Tongue (tissue), 2 donors: ENCODE results near the gene PACS2. TPM values are rescaled to one million over a fixed set of nuclear protein-coding genes. Genes with fewer than 3 reads are reported as not detected.
A peak's percentile ranks its signal among the peaks of the same experiment; 100 is the strongest.
"Not testable (repeated sequence)": the region's sequence is repeated elsewhere in the genome, so short reads cannot be mapped to it uniquely, and the experiment has no call there.

ENCODE experiments used
- DNase-seq: peaks from one replicate; pipeline ENCODE4 v3.0.0-alpha.2; 2015
- total RNA-seq: library from RNA; depleted of rRNA; stranded (reverse); fragments of >200 nt; gene quantifications from one replicate; pipeline ENCODE4 v1.2.3, GENCODE V29; 2014

The PACS2 gene
- total RNA-seq, 1 donor from 2014 or later = 84.8 TPM

DNA sequence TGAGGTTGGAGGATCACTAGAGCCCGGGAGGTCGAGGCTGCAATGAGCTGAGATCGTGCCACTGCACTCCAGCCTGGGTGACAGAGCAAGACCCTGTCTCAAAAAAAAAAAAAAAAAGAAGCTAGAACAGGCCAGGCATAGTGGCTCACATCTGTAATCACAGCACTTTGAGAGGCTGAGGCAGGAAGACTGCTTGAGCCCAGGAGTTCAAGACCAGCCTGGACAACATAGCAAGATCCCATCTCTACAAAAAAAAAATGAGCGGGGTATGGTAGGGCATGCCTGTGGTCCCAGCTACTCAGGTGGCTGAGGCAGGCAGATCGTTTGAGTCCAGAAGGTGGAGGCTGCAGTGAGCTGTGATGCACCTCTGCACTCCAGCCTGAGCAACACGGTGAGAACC is 25.6 kb upstream of the PACS2 start:
- not testable (repeated sequence) for DNase-seq

DNA sequence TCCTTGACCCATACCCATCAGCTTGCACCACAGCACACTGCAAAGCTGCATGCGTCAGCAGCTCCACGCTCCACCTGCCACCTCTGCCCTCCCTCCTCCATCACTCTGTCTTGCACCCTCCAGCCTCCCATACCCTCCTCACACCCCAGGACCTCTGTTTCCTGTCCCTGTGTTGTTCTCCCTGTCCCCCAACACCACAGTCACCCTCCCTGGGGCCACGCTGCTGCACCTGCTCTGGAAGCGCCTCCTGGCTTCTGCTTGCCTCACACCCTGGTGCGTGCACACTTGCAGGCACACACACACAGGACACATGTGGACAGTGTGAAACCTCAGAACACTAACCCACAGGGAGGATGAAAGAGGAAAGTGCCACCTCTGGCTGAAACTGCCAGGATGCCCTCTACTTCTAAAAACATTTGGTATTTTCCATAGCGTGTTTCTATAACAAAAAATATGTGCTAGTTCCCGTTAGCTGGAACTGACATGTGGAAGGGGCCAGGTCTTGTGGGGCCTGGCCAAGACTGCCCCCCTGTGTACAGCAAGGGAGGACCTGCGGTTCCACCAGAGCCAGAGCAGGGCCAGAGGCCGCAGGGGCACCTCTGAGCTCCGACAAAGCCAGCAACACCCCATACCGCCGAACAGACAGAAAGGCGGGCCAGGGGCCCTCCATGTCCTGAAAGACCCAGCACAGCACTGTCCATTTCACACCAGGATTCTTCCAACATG is 23.8 kb upstream of the PACS2 start:
- DNase-seq = no peak

DNA sequence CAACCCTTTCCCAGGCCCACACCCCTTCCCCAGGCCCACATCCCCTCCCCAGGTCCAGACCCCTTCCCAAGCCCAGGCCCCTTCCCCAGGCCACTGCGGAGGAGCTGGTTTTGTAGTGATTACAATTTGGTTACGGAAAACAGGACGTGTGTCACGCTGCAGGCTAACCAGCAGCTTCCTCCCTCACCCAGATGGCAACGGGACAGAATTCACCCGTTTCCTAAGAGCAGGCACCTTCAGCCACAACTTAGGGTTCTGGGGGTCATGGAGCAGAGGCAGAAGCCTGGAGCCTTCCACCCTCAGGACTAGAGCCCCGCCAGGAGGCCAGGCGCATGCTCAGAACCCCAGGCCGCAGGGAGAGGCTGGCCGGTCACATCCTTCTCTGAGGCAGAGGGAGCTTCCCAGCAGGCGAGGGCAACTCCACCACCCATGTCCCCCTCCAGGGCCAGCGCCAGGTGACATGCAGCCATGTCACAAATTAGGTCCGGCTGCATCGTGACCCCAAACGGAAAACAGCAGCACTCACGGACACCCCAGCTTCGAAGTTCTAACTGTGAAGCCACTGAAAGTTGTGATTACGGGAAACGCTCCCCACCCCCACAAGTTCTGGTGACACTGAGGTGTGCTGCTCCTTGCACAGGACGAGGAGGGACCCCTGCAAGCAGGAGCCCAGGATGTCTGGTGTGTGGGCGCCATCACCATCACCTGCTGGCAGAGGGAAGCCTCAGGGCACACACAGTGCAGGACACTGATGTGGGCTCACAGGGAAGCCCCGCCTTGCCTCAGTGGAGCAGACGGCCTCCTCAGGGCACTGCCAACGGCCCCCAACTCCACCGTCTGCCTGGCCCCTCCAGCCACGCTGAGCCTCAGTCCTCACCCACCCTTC is 21.5 kb upstream of the PACS2 start:
- DNase-seq = no peak

DNA sequence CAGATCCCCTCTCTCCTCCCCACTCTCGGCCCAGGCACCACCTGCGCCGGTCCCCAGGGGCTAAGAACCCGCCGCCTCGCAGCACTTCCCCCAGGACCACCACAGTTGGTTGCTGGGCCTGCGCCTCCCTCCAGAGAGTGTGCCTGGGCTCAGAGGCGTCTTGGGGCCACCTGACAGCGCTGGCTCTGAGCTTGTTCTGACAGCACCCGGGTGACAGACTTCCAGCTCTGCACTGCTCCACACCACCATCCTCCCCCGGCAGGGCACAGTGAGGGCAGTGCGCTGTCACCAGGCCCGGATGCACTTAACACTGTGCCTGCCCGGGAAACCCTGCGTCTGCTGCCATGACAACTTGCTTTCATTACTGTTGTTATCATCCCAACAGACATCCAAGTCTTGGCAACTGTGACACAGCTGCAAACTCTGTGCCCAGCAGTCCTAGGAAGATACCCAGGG is 20.4 kb upstream of the PACS2 start:
- DNase-seq = peak; percentile 80

DNA sequence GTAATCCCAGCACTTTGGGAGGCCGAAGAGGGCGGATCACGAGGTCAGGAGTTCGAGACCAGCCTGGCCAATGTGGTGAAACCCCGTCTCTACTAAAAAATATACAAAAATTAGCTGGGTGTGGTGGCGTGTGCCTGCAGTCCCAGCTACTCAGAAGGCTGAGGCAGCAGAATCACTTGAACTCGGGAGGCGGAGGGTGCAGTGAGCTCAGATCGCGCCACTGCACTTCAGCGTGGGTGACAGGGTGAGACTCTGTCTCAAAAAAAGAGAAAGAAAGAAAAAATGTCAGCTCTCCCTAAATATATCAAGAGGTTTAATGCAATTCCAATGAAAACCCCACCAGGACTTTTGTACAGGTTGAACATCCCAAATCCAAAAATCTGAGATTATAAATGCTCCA is 17.2 kb upstream of the PACS2 start:
- not testable (repeated sequence) for DNase-seq

DNA sequence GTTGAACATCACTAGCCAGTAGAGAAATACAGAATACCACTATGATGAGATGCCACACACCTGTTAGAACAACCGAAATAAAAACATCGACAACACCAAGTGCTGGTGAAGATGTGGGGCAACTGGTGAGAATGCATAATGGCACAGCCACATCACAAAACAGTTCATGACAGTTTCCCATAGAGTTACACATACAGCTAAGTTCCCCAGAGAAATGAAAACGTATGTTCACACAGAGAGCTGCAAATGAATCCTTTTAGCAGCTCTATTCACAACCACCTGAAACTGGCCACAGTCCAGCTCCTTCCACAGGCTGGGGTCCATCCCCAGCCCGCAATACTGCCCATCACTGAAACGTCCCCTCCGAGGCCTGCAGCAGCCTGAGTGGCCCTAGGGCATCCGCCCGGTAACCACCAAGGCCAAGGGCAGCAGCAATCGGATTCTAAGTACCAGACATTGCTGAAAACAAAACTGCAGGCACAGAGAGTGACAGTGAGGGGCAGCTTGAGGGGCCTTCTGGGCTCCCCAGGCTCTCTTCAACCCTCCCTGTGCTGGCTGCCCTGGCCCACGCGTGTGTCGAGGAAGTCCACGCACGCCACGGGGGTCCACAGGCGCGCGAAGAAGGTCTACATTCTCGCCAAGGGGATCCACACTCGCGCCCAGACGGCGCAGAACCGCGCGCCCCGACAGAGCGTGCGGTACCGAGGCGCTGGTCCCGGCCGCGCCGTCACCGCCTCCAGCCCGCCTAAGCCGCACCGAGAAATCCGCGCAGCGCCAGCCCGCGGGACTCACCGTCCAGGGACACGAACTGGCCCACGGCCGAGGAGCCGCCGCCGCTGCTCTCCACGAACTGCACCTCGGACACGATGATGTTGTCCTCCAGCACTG is 14.7 kb upstream of the PACS2 start:
- DNase-seq = no peak

DNA sequence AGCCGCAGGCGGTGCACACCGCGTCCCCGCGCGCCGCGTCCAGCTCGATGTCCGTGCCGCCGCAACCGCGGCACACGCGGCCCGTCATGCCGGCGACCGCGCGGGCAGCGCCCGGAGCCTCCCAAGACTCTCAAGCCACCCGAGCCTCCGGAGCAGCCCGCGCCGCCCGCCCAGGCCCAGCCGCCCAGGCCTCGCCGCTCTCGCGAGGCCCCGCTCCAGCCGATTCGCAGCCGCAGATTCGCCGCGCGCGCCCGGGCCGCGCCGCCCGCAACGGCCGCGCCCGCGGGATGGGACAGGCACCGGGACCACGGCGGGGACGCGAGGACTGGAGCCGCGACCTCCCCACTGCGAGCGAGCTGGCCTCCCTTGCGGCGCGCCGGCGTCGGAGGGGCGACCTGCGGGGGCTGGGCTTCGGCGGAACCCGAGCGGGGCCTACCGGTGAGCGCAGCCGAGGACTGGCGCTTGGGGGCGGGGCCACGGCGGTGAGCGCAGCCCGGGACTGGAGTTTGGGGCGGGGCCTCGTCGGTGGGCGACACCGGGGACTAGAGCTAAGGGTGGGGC is 13.9 kb upstream of the PACS2 start, which contains the start of gene BRF1:
TSS of gene BRF1 (minus strand) at position 460 of the 561 bp plus-strand sequence. CDS start at position 88, 372 bp downstream.
- DNase-seq = peak; percentile 98

DNA sequence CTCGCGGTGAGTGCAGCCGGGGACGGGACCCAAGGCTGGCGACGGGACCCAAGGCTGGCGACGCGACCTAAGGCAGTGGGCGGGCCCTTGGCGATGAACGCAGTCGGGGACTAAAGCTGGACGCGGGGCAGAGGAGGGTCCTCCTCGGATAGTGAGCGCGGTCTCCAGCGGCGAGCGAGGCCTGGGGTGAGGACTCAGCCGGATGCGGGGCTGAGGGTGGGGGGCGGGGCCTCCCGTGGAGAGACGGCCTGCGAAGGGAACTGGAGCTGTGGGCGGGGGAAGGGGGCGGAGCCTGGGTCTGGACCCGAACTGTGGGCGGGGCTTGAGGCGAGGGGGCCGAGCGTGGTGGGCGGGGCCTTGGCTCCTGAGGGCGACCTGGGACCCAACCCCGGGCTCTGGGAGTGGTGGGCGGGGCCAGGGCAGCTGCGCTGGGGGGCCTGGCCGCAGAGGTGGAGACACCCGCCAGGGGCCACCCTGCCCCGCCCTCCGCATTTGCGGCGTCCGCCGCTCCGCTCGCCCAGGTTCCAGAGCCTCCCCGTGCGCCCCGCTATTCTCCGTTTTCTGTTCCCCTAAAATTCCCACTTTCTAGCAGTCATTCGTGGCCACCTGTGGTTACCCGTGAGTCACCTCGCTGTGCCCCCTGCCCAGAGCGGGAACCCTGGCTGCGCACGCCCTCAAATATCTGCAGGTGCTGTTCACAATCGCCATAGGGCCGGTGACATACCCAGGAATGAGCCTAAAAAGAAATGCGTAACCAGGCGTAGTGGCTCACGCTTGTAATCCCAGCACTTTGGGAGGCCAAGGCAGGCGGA is 13.2 kb upstream of the PACS2 start:
- peak; percentile 98 for DNase-seq

DNA sequence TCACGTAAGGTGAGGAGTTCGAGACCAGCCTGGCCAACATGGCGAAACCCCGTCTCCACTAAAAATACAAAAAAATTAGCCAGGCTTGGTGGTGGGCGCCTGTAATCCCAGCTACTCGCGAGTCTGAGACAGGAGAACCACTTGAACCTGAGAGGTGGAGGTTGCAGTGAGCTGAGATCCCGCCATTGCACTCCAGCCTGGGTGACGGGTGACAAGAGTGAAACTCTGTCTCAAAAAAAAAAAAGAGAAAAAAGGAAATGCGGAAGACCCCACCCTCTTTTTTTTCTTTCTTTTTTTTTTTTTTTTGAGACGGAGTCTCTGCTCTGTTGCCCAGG is 12.7 kb upstream of the PACS2 start:
- DNase-seq = not testable (repeated sequence)

DNA sequence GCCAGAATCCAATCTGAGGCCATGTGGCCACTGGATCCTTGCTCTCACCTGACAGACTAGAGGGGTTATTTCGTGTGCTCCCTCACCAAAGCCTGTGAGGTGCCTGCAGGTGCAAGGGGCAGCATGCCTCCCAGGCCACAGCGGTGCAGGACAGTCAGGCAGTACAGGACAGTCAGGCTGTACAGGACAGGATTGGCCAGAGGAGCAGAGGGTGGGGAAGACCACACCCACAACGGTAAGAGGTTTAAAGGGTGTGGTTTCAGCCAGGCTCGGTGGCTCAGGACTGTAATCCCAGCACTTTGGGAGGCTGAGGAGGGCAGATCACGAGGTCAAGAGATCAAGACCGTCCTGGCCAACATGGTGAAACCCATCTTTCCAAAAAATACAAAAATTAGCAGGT is 10.6 kb upstream of the PACS2 start:
- DNase-seq = no peak

DNA sequence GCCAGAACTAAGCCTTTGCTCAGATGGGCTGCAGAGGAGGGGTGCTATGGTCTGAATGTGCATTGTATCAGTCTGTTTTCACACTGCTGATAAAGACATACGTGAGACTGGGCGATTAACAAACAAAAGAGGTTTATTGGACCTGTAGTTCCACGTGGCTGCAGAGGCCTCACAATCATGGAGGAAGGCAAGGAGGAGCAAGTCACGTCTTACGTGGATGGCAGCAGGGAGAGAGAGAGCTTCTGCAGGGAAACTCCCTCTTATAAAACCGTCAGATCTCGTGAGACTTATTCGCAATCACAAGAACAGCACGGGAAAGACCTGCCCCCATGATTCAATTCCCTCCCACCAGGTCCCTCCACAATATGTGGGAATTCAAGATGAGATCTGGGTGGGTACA is 10.0 kb upstream of the PACS2 start:
- DNase-seq = no peak

DNA sequence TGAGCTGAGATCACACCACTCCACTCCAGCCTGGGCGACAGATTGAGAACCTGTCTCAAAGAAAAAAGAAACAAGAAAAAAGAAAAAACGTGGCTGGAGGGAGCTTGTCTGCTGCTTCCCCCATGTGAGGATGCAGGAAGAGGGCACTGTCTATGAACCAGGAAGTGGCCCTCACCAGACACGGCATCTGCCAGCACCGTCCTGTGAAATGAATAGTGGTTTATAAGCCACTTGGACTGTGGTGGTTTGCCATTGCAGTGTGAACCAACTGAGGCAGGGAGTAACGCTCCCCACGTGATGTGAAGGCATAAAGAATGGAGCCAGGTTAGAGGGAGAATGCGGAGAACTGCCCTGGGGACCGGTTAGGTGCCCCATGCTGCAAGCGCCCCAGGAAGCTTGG is 9.2 kb upstream of the PACS2 start:
- no peak for DNase-seq

DNA sequence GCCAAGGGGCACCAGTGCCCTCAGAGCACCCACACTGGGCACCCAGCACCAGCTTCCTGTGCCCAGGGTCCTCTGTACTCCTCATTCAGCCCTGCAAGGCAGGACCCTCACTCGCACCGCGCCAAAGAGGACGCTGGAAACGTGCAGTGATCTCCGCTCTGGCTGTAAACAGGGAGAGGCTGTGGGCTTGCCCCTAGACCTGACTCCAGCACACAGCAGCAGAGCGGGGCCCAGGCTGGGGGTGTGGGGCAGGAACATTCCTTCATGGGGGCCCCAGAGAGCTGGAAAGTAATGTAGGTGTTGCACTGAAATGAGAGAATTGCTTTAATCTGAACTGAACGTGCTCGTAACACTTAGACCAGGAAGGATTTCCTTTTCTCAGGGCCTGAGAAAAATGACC is 8.8 kb upstream of the PACS2 start:
- DNase-seq = no peak

DNA sequence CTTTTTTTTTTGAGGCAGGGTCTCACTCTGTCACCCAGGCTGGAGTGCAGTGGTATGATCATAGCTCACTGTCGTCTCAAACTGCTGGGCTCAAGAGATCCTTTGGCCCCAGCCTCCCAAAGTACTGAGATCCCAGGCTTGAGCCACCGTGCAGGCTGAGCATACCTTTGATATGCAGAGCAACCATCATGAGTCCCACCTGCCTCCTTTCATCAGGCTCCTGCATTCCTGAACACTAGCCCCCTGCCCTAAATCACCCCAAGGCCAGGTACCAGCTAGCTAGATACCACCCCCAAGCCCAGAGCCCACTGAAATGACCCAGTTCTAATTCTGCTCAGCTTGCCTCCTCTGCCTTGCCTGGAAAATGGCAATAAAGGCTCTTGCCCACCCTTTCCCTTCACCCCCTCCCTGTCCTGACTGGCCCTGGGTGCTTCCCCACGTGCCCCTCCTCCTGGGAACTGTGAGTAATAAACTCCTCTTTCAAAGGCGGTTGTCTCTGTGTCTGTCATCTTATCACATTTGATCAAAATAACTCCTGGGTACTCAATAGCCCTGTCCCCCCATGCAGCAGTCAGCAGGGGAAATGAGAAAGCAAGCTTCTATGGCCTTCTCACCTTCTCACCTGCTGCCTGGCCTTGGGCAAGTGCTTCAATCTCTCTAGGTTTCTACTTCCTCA is 7.4 kb upstream of the PACS2 start:
- DNase-seq = no peak

DNA sequence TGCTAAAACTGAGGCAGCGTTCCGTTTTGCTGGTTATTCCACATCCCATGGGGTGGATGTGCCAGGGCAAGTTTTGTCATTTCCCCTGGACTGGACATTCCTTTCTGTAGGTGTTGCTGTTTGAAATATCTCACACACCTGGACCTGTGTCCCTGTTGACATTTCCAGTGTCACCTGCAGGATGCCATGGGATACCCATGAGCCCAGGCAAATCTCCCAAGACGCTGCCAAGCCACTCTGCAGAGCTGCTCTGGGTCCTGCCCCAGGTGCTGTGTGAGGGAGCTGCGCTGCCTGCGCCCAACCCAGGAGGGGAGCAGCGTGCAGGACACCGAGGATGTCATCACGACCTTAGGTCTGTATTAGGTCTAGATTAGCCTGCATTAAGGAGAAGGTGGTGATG is 5.2 kb upstream of the PACS2 start:
- no peak for DNase-seq

DNA sequence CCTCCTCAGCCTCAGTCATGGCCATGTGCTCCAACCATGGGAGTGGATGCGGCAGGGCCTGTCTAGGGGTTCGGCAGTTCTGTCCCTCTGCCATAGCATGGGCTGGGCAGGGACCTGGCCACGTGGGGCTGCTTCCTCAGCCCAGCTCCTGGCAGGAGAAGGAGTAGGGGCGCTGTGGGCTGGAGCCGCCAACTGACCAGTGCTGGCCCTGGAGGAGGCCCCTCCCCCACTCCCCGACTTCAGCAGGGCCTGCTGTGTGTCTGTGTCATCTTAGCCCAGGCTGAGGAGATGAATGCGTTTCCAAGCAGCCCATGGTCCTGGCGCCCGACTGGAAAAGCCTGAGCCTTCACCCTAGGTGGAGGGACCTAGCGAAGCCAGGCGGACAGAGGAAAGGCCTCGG is 2.7 kb upstream of the PACS2 start:
- no peak for DNase-seq

DNA sequence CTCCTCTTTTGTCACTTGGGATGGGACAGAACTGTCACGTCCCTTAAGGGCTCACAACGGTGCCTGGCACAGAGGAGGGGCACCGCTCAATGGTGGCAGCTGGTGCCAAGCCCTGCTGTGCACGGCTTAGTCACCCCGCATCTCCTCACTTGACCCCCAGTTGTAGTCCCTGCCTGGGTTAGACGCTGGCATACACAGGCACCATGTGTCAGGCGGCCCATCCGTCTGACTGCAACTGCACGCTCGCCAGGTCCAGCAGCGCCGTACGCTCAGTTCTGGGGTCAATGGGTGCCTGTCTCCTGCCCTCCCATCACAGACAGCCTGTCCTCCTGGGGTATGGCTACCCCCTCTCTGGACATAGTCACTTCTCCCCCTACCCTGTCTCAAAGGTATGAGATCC is 1.6 kb upstream of the PACS2 start:
- no peak for DNase-seq

DNA sequence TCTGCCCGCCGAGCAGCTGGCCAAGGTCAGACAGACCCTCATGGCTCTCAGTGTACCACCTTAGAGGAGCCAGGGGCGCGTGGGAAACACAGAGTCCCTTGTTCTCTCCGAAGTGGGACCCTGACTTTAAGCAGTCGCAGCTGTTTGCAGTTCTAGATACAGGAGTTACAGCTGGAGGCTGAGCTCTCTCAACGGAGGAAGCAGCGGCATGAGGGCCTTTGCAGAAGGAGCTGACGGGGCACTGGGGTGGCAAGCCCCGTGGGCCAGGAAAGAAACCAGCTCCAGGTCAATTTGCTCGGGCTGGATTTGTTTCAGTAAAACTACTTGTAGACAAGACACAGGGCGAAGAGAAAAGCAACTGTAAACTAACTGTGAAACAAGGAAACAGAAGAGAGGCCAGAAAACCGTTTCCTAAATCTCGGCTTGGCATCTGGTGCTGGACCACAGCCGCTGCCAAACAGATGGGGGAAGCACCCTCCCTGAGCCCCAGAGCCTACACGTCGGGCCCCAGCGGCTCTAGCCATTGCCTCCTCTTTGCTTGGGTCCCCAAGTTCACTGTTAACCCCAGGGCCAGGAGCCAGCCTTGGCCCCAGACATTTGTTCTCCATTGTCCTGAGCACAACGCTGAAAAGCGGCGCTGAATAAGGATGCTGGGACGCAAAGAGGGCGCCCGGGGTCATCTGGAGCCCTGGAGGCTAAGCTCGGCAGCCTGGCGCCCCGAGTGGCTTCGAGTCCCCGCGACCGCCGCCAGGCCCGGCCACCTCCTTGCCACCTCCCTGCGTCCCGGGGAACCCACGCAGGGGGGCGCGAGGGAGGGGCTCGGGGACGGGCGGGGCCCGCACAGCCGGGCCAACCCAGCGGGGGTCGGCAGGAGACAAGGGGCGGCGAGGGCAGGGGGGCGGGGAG is 914 bp upstream of the PACS2 start:
- DNase-seq = peak; percentile 83

DNA sequence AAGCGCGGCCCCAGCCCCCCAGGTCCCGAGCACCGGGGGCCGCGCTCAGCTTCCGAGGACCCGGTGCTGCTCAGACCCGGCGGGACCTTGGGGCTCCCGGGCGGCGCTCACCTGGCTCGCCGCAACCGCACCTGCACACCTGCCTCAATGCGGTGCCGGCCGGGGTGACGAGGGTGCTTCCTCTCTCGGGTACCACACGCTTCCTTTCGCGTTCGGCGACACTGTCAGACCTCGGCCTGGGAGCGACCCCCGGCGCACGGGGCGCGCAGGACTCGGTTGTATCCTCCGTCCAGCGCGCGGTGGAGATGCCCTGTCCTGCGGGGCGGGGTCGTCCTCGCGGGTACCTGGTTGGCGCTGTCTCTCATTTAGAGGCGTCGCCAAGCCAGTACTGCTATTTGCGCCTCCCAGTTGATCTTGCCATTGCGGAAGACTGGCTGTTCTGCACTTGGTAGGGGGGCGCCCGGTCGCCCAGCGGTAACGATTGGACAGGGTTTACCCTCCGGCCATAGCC is 718 bp downstream of the PACS2 start:
- no peak for DNase-seq
